NCI-H2171 (cell line): ENCODE results near the gene USP8.
"Not testable (repeated sequence)": the region's sequence is repeated elsewhere in the genome, so short reads cannot be mapped to it uniquely, and the experiment has no call there.

Experiments
- DNase-seq: peaks from one replicate; lab custom pipeline; 2025; lab: John Stamatoyannopoulos, UW

The USP8 gene

GRCh38 chr15:50424066-50424890 is at the start of gene USP8:
TSS of gene USP8 (plus strand) at chr15:50424405. CDS start at chr15:50439074, 14,669 bp downstream.
- DNase-seq = peak; percentile 98

GRCh38 chr15:50377867-50378751 is 46.1 kb upstream of the USP8 start:
- no peak for DNase-seq

GRCh38 chr15:50378776-50379175 is 45.4 kb upstream of the USP8 start:
- no peak for DNase-seq

- not testable (repeated sequence) for DNase-seq
These were observed 44.8 kb upstream of the USP8 start for GRCh38 chr15:50379413-50379812.

- DNase-seq = no peak
These were observed 44.1 kb upstream of the USP8 start for GRCh38 chr15:50380089-50380488.

- DNase-seq = no peak
These were observed 42.8 kb upstream of the USP8 start for GRCh38 chr15:50381438-50381837.

- DNase-seq = not testable (repeated sequence)
These were observed 41.8 kb upstream of the USP8 start for GRCh38 chr15:50382408-50382807.

GRCh38 chr15:50390554-50391264 is 33.5 kb upstream of the USP8 start:
- no peak for DNase-seq

- not testable (repeated sequence) for DNase-seq
These were observed 32.6 kb upstream of the USP8 start for GRCh38 chr15:50391561-50391960.

GRCh38 chr15:50411870-50412269 is 12.3 kb upstream of the USP8 start:
- DNase-seq = no peak

GRCh38 chr15:50414624-50415023 is 9.6 kb upstream of the USP8 start:
- DNase-seq = no peak

GRCh38 chr15:50415752-50416404 is 8.3 kb upstream of the USP8 start:
- DNase-seq = no peak

- no peak for DNase-seq
These were observed 7.3 kb upstream of the USP8 start for GRCh38 chr15:50416890-50417289.

GRCh38 chr15:50418041-50418583 is 6.1 kb upstream of the USP8 start:
- no peak for DNase-seq

- DNase-seq = no peak
These were observed 1.0 kb downstream of the USP8 start for GRCh38 chr15:50425219-50425618.

- not testable (repeated sequence) for DNase-seq
These were observed 1.6 kb downstream of the USP8 start for GRCh38 chr15:50425678-50426246.

GRCh38 chr15:50426428-50426827 is 2.2 kb downstream of the USP8 start:
- DNase-seq = no peak

GRCh38 chr15:50431204-50431603 is 7.0 kb downstream of the USP8 start:
- DNase-seq = no peak

GRCh38 chr15:50432230-50432629 is 8.0 kb downstream of the USP8 start:
- no peak for DNase-seq

- DNase-seq = no peak
These were observed 11.6 kb downstream of the USP8 start for GRCh38 chr15:50435772-50436171.

- no peak for DNase-seq
These were observed 14.0 kb downstream of the USP8 start for GRCh38 chr15:50438251-50438650.
